ENCODE results near the gene PDE6G.

Gene PDE6G

GRCh38 chr17:81664051-81664470, 7.7 kb upstream of the PDE6G start:
- TF ChIP-seq TCF4 (CRISPR knock-in tag; IDR thresholded peaks at IDR 0.05; ENCODE audit: borderline replicate concordance) (no peak), ZC3H10 (CRISPR knock-in tag; IDR thresholded peaks at IDR 0.05) (no peak), ZNF565 (CRISPR knock-in tag; conservative IDR thresholded peaks at IDR 0.05; ENCODE audit: low read depth) (no peak), CSRNP3 (CRISPR knock-in tag; IDR thresholded peaks at IDR 0.05) (no peak), OSR1 (CRISPR knock-in tag; IDR thresholded peaks at IDR 0.05) (no peak), ESRRG (CRISPR knock-in tag; IDR thresholded peaks at IDR 0.05) (no peak), ZNF8 (CRISPR knock-in tag; IDR thresholded peaks at IDR 0.05) (no peak), ZFP30 (CRISPR knock-in tag; IDR thresholded peaks at IDR 0.05) (no peak), RARB (CRISPR knock-in tag; IDR thresholded peaks at IDR 0.05) (no peak), PPARA (CRISPR knock-in tag; IDR thresholded peaks at IDR 0.05; ENCODE audit: borderline replicate concordance) (no peak), TOX (CRISPR knock-in tag; IDR thresholded peaks at IDR 0.05; ENCODE audit: borderline replicate concordance) (no peak), GLIS3 (CRISPR knock-in tag; IDR thresholded peaks at IDR 0.05) (no peak)
- TF ChIP-seq, protein P1, sequence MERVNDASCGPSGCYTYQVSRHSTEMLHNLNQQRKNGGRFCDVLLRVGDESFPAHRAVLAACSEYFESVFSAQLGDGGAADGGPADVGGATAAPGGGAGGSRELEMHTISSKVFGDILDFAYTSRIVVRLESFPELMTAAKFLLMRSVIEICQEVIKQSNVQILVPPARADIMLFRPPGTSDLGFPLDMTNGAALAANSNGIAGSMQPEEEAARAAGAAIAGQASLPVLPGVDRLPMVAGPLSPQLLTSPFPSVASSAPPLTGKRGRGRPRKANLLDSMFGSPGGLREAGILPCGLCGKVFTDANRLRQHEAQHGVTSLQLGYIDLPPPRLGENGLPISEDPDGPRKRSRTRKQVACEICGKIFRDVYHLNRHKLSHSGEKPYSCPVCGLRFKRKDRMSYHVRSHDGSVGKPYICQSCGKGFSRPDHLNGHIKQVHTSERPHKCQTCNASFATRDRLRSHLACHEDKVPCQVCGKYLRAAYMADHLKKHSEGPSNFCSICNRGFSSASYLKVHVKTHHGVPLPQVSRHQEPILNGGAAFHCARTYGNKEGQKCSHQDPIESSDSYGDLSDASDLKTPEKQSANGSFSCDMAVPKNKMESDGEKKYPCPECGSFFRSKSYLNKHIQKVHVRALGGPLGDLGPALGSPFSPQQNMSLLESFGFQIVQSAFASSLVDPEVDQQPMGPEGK (CRISPR knock-in tag; IDR thresholded peaks at IDR 0.05; ENCODE audit: borderline replicate concordance), result no peak
- no peak for ATAC-seq

DNA sequence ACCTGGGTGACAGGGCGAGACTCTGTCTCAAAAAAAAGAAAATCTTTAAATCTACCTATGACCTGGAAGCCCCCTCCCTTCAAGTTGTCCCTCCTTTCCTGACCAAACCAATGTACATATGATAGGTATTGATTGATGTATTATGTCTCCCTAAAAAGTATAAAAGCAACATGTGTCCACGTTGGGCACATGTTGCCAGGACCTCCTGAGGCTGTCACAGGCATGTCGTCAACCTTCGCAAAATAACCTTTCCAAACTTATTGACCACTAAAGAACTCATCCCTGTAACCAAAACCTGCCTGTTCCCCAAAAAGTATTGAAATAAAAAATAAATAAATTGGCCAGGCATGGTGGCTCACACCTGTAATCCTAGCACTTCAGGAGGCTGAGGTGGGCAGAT, 5.7 kb upstream of the PDE6G start:
- ATAC-seq, result no peak
- TF ChIP-seq ZC3H10 (CRISPR knock-in tag; IDR thresholded peaks at IDR 0.05) (no peak), RARB (CRISPR knock-in tag; IDR thresholded peaks at IDR 0.05) (no peak)

DNA sequence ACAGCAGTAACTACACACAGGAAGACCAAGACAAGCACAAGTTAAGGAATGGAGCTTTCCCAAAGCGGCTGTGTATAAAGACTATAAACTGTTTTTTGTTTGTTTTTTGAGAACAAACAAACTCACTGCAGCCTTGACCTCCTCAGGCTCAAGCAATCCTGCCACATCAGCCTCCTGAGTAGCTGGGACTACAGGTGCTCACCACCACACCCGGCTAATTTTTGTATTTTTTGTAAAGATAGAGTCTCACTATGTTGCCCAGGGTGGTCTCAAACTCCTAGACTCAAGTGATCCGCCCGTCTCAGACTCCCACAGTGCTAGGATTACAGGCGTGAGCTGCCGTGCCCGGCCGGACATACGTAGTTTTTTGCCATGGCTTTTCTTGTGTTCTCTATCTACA, 4.1 kb upstream of the PDE6G start:
- no peak for TF ChIP-seq ZNF70 (CRISPR knock-in tag; IDR thresholded peaks at IDR 0.05)
- no peak for TF ChIP-seq ZC3H10 (CRISPR knock-in tag; IDR thresholded peaks at IDR 0.05)
- TF ChIP-seq ISL1 (CRISPR knock-in tag; IDR thresholded peaks at IDR 0.05), result no peak
- TF ChIP-seq, protein P1 (CRISPR knock-in tag; IDR thresholded peaks at IDR 0.05; ENCODE audit: borderline replicate concordance), result no peak
- no peak for TF ChIP-seq ESRRG (CRISPR knock-in tag; IDR thresholded peaks at IDR 0.05)
- no peak for TF ChIP-seq POU6F1 (CRISPR knock-in tag; IDR thresholded peaks at IDR 0.05; ENCODE audit: borderline replicate concordance, low read depth)
- TF ChIP-seq PPARA (CRISPR knock-in tag; IDR thresholded peaks at IDR 0.05; ENCODE audit: borderline replicate concordance), result no peak
- TF ChIP-seq SNAI2 (CRISPR knock-in tag; IDR thresholded peaks at IDR 0.05), result no peak
- no peak for TF ChIP-seq TCF4 (CRISPR knock-in tag; IDR thresholded peaks at IDR 0.05; ENCODE audit: borderline replicate concordance)
- no peak for ATAC-seq

- TF ChIP-seq, protein P2, sequence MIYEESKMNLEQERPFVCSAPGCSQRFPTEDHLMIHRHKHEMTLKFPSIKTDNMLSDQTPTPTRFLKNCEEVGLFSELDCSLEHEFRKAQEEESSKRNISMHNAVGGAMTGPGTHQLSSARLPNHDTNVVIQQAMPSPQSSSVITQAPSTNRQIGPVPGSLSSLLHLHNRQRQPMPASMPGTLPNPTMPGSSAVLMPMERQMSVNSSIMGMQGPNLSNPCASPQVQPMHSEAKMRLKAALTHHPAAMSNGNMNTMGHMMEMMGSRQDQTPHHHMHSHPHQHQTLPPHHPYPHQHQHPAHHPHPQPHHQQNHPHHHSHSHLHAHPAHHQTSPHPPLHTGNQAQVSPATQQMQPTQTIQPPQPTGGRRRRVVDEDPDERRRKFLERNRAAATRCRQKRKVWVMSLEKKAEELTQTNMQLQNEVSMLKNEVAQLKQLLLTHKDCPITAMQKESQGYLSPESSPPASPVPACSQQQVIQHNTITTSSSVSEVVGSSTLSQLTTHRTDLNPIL (CRISPR knock-in tag; IDR thresholded peaks at IDR 0.05; ENCODE audit: low read depth), result no peak
- TF ChIP-seq ZNF565 (CRISPR knock-in tag; conservative IDR thresholded peaks at IDR 0.05; ENCODE audit: low read depth) (no peak), TOX (CRISPR knock-in tag; IDR thresholded peaks at IDR 0.05; ENCODE audit: borderline replicate concordance) (no peak), ESRRG (CRISPR knock-in tag; IDR thresholded peaks at IDR 0.05) (no peak), ISL1 (CRISPR knock-in tag; IDR thresholded peaks at IDR 0.05) (no peak), GLIS3 (CRISPR knock-in tag; IDR thresholded peaks at IDR 0.05) (no peak), PPARA (CRISPR knock-in tag; IDR thresholded peaks at IDR 0.05; ENCODE audit: borderline replicate concordance) (no peak), OSR1 (CRISPR knock-in tag; IDR thresholded peaks at IDR 0.05) (no peak), TCF4 (CRISPR knock-in tag; IDR thresholded peaks at IDR 0.05; ENCODE audit: borderline replicate concordance) (no peak), ZNF70 (CRISPR knock-in tag; IDR thresholded peaks at IDR 0.05) (no peak), SNAI2 (CRISPR knock-in tag; IDR thresholded peaks at IDR 0.05) (no peak), TSHZ2 (CRISPR knock-in tag; IDR thresholded peaks at IDR 0.05) (no peak), BACH2 (CRISPR knock-in tag; IDR thresholded peaks at IDR 0.05; ENCODE audit: borderline replicate concordance) (no peak)
- no peak for ATAC-seq
Observed at GRCh38 chr17:81659038-81659437, 2.7 kb upstream of the PDE6G start.
